BJ (cell line): ENCODE data around the gene PGC. TPM values are rescaled to one million over a fixed set of nuclear protein-coding genes. Genes with fewer than 3 reads are reported as not detected.

Experiments
- CTCF ChIA-PET: fragments of 350-600 bp; formaldehyde crosslinking; extraction: SDS; loops from one replicate; lab custom pipeline; 2021; ENCODE audit warnings: antibody characterized with exemption, inconsistent platforms; lab: Yijun Ruan, JAX
- POLR2A ChIA-PET: fragments of 300-600 bp; sonication (Branson Sonifier 250); formaldehyde crosslinking; extraction: SDS; loops from one replicate; lab custom pipeline; 2021; ENCODE audit warnings: antibody characterized with exemption; lab: Charles Lee
- DNase-seq: peaks from one replicate; pipeline ENCODE4 v3.0.0-alpha.2; 2011; ENCODE audit warnings: low read depth
- H3K27me3 ChIP-seq: 2 replicates; pipeline ENCODE4 v1.6.0; 2011; ENCODE audit warnings: low read length; ENCODE audit not compliant: control insufficient read depth, insufficient read depth
- H3K36me3 ChIP-seq: 2 replicates; pipeline ENCODE4 v1.5.1; 2011; ENCODE audit warnings: low read length; ENCODE audit not compliant: control insufficient read depth, insufficient read depth
- H3K4me3 ChIP-seq: 2 replicates; pipeline ENCODE4 v1.5.1; 2011; ENCODE audit warnings: low read depth, mild to moderate bottlenecking, control low read depth, low read length
- CTCF ChIP-seq: IDR thresholded peaks from 2 replicates; pipeline ENCODE4 v1.5.1; 2011; ENCODE audit warnings: low read depth, mild to moderate bottlenecking, control low read depth, inconsistent platforms, low read length, moderate library complexity; ENCODE audit not compliant: insufficient read depth
- polyA plus RNA-seq: library from polyadenylated mRNA; depleted of rRNA; stranded (reverse); fragments of >200 nt; gene quantifications from 2 replicates; pipeline ENCODE4 v1.2.3, GENCODE V29; 2011

The PGC gene
- polyA plus RNA-seq, 1 experiment = not detected

GRCh38 chr6:41779788-41780550 lies 32.8 kb upstream of the PGC start, which contains the start of gene FRS3:
TSS of gene FRS3 (minus strand) at chr6:41779900. CDS start at chr6:41776987, 2,913 bp downstream.
- CTCF ChIA-PET = interaction anchor here (1.0 to 2.9 kb wide), 6 partner anchors 46 to 412 kb away, joined by 3 to 19 read pairs (median 4); no protein-coding TSS in a partner anchor
- TF ChIP-seq CTCF = peak; percentile 96

GRCh38 chr6:41779336-41779735 lies 32.1 kb upstream of the PGC start:
- ChIA-PET CTCF (interaction anchor here (1.0 to 1.3 kb wide), 5 partner anchors 45 to 412 kb away, joined by 3 to 4 read pairs (median 3); no protein-coding TSS in a partner anchor), POLR2A (interaction anchor here (0.6 kb wide), 1 partner anchor 163 kb away, joined by 8 read pairs; no protein-coding TSS in a partner anchor)
- no peak for DNase-seq

More at GRCh38 chr6:41779788-41780550, 32.8 kb upstream of the PGC start, which contains the start of gene FRS3:
- Histone ChIP-seq H3K4me3 (peak within 1 kb of the TSS; percentile 74), H3K36me3 (peaks cover 8% of the 10 kb centered on the region), H3K27me3 (no peaks in the 10 kb centered on the region)
- POLR2A ChIA-PET = interaction anchor here (0.6 kb wide), 1 partner anchor 162 kb away, joined by 8 read pairs; no protein-coding TSS in a partner anchor
- DNase-seq = peak; percentile 51

GRCh38 chr6:41778895-41779294 lies 31.7 kb upstream of the PGC start:
- DNase-seq = no peak
- CTCF ChIA-PET = interaction anchor here (0.9 to 5.9 kb wide), 8 partner anchors 7 to 411 kb away, joined by 3 to 49 read pairs (median 4); partner anchors contain the start of genes TFEB and TOMM6
- H3K4me3 ChIP-seq = peak overlapping the region; percentile 74
- H3K27me3 ChIP-seq = no peaks in the 10 kb centered on the region
- H3K36me3 ChIP-seq = peaks cover 11% of the 10 kb centered on the region
- TF ChIP-seq CTCF = no peak
- POLR2A ChIA-PET = interaction anchor here (0.7 kb wide), 1 partner anchor 402 kb away, joined by 3 read pairs; no protein-coding TSS in a partner anchor

More at GRCh38 chr6:41779336-41779735, 32.1 kb upstream of the PGC start:
- Histone ChIP-seq H3K27me3 (no peaks in the 10 kb centered on the region), H3K36me3 (peaks cover 11% of the 10 kb centered on the region), H3K4me3 (peak overlapping the region; percentile 74)
- no peak for TF ChIP-seq CTCF

GRCh38 chr6:41777551-41778285 lies 30.5 kb upstream of the PGC start:
- CTCF ChIA-PET = interaction anchor here (0.9 to 5.9 kb wide), 11 partner anchors 8 to 410 kb away, joined by 3 to 49 read pairs (median 4); partner anchors contain the start of genes TFEB and TOMM6
- no peak overlapping the region for H3K4me3 ChIP-seq
- H3K27me3 ChIP-seq = no peaks in the 10 kb centered on the region
- no peak for DNase-seq
- no peak for TF ChIP-seq CTCF
- POLR2A ChIA-PET = interaction anchor here (1.1 kb wide), 1 partner anchor 43 kb away, joined by 5 read pairs; no protein-coding TSS in a partner anchor
- H3K36me3 ChIP-seq = peaks cover 14% of the 10 kb centered on the region
